Glomerular visceral epithelial cell (primary cell): ENCODE data around the gene FOXO3.

Experiments used
- DNase-seq: peaks from one replicate; pipeline ENCODE4 v3.0.0-alpha.2; 2016; ENCODE audit errors: extremely low spot score

Gene FOXO3

DNA sequence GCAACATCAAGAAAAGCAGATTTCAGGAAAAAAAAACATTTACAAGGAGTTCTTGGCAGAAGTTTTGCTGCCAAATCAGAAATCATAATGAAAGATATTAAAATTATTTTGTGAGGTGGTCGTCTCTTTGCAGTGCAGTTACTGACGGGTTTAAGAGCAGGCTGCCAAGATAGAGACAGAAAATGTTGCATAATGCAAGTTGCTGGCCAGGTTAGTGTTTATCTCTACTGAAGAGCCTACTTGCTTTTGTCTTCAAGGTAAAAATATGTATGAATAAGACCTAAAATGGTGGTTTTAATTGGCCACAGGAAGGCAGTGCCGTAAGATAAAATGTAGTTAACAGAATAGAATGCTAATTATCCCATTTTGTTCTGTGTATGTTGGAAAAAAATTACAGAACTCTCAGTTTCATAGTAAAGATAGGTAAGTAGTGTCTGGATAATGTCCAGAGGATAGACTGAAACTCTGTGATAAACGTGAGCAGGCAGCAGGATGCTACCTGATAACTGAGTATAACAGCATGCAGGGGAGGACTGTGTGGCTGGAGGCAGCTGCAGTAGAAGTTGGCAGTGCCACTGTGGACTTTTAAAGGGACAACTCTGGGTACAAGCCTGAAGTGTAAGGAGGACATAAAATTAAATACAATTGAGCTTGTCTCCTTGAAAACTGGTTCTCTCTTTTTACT is 13.9 kb downstream of the FOXO3 start:
- DNase-seq = no peak

DNA sequence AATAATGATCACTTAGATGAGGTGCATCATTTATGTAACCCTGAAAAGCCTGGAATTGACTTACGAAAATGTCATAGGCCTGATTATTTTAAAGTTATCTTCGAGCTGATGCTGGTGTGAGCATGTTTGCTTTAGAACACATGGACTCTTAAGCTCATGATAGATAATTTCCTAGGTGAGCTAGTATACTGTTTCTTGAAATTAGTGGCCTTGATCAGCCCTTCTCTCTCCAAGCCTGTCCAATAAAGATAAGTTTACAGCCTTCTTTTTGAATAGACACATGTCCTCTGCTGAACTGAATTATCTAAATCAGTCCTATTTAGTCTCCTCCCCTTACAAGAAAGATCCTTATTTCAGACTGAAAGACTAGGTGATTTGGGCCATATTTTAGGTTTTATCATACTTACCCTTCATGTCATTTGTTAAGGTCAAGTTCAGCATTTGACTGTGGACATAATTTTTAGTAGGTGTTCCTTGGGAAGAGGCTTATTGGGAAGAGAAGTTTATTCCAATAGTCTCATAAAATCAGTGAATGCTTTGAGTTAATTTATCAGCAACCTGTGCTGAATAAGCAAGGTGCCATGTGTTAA is 15.3 kb downstream of the FOXO3 start:
- no peak for DNase-seq

DNA sequence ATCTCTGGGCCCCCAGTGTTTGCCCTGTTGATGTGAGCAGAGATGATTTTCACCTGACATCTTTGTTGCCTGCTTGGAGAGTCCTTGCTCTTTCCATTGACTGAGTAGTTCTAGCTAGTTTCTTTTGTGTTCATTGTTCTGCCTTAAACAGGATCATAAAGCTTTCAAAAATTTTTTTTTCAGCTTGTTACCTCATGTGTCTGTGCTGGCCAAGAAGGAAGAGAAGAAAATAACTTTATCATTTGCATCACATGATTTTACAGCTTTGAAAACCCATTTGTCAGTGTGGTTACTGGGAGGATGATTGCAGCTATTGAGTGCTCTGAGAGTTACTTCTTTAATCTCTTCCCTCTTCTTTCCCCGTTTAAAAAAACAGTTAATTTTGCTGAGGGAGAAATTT is 16.0 kb downstream of the FOXO3 start:
- no peak for DNase-seq

DNA sequence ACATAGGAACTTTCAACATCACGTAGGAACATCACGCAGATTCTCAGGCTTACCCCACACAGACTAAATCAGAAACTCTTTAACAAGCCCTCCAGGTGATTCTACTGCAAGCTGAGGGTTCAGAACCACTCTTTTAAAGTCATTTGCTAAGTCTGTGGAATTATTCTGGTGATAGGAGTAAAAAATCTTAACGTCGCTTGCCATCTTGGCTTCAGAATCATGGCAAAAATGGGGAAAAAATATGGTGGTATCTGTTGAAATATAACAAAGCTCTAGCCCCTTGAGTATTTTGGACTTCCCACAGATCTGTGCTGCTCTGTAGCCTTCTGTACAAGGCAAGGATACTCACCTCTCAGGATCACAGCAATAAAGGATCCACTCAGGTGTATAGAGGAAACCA is 17.4 kb downstream of the FOXO3 start:
- DNase-seq = no peak

DNA sequence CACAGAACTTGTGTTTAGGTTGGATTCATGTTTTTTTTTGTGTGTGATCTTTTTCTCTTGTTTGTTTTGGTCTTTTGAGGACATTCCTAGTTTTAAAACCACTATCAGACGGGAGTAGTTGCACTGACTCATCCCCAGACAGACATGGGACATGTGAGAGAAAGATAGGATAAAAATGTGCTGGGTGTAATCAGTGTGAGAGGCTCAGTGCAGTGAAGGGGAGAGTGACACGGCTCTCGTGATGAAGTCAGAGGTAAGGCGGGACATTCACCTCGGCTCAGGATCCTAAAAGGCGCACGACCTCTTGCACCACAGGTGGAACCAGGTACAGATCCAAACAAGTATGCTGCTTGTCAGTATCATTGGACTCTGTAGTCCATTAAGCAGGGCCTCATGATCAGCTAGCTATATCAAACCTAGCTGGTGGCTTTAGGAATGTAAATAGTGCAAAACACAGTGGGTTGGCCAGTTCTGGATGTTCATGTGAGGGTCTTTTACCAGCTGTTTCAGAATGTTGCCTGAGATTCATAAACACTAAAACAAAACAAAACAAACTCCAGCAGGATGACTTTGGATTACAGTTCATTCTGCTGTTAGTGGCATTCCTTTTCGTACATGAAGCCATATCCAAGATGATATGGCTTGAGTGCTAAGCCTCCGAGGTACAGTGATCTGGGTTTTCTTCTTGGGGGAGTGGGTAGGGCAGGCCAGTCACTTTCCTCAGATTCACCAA is 18.0 kb downstream of the FOXO3 start:
- peak; percentile 72 for DNase-seq

GRCh38 chr6:108579328-108579721 is 18.6 kb downstream of the FOXO3 start:
- DNase-seq = no peak

DNA sequence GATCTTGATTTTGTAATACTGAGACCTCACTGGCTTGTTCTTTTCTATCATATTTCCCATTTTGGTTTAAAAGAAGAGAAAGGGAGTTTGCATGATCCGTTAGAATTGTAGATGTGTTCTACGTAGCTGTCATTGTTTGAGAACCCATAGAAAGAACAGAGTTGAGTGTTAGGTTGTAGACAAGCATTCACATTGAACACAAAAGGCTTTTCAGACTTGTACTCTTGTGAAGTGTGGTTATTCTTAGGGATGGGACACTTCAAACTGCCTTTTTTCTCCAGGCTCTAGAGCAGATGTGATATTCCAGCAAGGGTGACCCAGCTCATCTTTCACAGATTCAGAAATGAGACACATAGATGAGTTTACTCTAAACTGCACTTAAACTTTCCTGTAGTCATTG is 19.9 kb downstream of the FOXO3 start:
- DNase-seq = no peak

DNA sequence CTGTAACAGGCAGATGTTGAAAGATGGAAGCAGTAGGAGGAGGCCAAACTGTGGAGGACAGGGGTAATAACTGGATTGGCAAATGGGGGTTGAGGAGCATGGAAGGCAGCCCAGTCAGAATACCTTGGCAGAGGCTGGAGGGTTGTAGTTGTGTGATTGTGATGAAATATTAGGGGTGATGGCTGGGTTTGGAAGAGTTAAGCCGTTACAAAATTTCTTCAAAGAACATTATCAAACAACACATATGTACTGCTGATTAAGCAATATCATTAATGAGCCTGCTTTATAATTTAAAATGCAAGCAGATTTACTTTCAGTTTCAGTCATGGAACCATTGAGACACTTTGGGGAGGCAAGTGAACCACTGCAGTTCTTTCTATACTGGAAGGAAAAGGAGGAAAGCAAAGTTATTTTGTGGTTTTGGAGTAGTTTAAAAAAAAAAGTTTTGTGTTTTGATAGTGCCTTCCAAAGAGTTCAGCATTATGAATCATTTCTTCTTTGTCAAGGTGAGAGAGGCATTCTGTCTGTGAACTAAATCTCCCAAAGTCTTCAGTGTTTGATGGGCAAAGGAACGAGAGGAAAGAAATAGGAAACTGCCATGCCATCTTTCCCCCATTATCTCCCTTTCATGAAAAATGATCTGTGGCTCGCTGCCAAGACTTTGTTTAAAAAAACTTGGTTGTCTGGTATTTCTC is 20.7 kb downstream of the FOXO3 start:
- DNase-seq = peak; percentile 76

- DNase-seq = no peak
These were observed 21.3 kb downstream of the FOXO3 start for GRCh38 chr6:108581932-108582475.

DNA sequence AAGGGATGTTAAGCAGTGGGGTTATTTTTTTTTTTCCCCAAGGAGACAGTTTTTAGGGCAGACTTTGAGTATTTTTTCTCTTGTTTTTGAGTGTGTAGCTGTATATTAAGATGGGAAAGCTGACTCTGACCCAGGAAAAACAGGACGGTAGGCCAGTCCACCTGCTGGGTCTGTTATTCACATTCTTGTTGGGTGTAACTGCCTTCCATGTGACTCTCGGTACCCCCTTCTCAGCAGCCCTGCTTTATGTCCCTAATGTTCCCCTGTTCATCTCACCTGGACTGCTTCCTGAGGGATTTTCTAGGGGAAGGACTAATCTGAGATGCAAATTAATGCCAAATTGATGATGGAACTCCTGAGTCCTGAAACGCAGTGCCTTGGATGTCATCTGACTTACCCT is 21.9 kb downstream of the FOXO3 start:
- no peak for DNase-seq

DNA sequence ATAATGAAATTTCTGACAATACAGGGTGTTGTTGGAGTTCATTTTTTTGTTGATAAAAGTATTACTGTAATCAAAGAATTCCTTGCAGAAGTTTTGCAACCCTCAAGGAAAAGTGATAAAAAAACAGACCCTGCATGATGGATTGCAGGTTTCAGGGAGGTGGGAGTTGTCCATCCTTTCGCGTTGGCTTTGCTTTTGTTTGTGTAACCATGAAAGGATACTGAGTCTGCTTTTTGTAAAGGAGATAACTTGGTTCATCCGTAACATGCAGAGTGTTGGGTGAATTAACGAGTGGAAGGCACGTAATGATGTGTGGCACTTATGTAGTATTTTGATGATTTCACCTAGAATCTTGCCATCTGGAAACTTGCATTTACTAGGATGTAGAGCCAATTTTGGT is 23.6 kb downstream of the FOXO3 start:
- no peak for DNase-seq

- no peak for DNase-seq
These were observed 24.6 kb downstream of the FOXO3 start for GRCh38 chr6:108585359-108585758.

- DNase-seq = no peak
These were observed 25.3 kb downstream of the FOXO3 start for GRCh38 chr6:108585921-108586536.

- DNase-seq = peak; percentile 63
These were observed 26.7 kb downstream of the FOXO3 start for GRCh38 chr6:108587258-108588059.

- DNase-seq = peak; percentile 50
These were observed 27.9 kb downstream of the FOXO3 start for GRCh38 chr6:108588586-108588985.

- DNase-seq = peak; percentile 70
These were observed 28.6 kb downstream of the FOXO3 start for GRCh38 chr6:108589244-108589791.

GRCh38 chr6:108591040-108591816 is 30.5 kb downstream of the FOXO3 start:
- no peak for DNase-seq

GRCh38 chr6:108592371-108593337 is 31.9 kb downstream of the FOXO3 start:
- peak; percentile 96 for DNase-seq

- DNase-seq = no peak
These were observed 33.4 kb downstream of the FOXO3 start for GRCh38 chr6:108594151-108594550.
